Stimulated activated CD4-positive, alpha-beta T cell treated with anti-CD3 and anti-CD28 coated beads, Interleukin-12 subunit alpha, Interleukin-12 subunit beta, amount 100 ng/mL, for 48 hours (primary cell): ENCODE measurements around the gene TMC6.
A peak's percentile ranks its signal among the peaks of the same experiment; 100 is the strongest.

Experiments used
- DNase-seq, 3 donors: peaks; one replicate each; pipeline ENCODE4 v3.0.0-alpha.2; 2020; ENCODE audit warnings: low read depth in 2 of 3, low spot score in 1 of 3

Gene TMC6

DNA sequence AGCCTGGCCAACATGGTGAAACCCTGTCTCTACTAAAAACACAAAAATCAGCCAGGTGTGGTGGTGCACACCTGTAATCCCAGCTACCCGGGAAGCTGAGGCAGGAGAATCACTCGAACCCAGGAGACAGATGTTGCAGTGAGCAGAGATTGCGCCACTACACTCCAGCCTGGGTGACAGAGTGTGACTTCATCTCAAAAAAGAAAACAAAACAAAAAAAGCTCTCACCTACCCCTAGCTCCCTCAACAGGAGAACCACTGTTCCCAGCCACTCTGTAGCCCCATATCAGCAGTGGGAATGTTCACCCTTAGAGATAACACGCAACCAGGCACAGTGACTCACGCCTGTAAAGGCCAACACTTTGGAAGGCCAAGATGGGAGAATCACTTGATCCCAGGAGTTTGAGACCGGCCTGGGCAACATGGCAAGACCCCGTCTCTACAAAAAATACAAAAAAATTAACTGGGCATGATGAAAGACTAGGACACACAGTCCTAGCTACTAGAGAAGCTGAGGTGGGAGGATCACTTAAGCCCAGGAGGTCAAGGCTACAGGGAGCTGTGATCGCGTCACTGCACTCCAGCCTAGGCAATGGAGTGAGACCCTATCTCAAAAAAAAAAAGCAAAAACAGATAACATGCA, 7.4 kb upstream of the TMC6 start:
- no peak for DNase-seq

DNA sequence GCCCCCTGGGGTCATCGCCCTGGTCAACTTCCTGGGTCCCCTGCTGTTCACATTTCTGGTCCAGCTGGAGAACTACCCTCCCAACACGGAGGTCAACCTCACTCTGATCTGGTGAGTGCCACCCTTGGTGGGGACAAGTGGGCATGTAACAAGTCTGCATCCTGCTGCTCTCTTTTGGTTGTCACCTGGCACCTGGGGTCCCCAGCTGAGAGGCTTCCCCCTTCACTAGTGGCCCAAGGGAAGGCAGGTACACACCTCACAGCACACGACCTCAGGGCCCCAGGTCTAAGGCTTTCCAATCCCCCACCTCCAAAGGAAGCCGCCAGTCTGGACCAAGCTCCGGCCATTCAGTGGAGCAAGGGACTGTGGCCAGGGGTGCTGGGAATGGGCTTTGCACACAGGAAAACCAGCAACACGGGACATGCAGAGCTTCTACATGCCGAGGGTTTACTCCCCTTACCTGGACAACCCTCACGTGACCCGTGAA, 6.4 kb upstream of the TMC6 start:
- no peak for DNase-seq

DNA sequence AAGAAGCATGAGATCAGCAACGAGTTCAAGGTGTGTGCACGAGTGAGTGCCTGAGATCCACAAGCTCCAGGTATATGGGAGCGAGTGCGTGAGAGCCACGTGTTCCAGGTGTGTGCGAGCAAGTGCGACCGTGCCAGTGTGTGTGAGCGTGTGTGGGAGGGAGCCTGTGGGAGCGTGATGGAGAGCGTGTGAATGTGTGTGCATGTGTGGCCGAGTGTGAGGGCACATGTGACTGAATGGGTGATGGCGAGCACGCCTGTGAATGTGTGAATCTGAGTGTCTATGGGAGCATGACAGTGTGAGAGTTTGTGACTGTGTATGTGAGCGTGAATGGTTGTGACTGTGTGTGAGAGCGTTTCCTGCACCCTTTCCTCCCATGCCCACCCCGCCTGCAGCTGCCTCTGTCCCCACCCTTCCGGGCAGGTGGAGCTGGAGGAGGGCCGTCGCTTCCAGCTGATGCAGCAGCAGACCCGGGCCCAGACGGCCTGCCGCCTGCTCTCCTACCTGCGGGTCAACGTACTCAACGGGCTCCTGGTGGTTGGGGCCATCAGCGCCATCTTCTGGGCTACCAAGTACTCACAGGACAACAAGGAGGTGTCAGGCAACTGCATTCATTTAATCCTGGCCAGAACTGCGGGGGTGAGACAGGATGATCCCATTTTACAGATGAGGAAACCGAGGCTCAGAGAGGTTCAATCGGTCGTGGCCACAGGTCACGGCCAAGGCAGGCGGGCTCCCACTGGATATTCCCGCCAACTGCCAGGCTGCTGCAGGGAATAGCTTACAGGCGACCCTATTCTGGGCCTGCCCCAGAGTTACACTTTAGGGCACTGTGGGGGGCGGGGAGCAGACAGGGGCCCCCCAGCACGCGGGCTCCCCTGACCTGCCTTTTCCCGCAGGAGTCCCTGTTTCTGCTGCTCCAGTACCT, 5.7 kb upstream of the TMC6 start:
- peak; percentile 62 to 68 (median 64) for DNase-seq

DNA sequence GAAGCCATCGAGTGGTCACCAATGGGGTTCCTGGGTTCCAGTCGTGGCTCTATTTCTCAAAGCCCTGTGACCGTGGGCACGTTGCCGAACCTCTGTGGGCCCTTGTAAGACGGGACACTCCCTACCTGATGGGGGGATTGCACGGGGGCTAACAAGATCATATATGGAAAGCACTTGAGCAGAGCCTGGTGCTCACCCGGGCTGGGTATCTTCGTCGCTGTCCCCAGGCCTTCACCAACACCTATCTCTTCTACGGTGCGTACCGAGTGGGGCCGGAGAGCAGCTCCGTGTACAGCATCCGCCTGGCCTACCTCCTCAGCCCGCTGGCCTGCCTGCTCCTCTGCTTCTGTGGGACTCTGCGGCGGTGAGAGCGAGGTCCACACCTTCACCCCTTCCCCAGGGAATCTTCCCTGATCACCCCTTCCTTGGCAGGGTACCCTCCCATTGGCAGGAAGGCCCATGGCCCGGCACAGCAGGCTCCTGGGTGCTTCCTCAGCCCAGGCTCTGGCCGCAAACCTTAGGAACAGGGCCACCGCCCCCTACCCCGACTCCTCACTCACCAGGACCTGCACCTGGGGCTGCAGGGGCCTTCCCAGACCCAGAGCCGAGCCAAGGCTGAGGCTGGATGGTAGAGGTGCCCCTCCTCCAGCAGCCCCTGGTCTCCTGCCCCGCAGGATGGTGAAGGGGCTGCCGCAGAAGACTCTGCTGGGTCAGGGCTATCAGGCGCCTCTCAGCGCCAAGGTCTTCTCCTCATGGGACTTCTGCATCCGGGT, 4.8 kb upstream of the TMC6 start:
- DNase-seq, result no peak

DNA sequence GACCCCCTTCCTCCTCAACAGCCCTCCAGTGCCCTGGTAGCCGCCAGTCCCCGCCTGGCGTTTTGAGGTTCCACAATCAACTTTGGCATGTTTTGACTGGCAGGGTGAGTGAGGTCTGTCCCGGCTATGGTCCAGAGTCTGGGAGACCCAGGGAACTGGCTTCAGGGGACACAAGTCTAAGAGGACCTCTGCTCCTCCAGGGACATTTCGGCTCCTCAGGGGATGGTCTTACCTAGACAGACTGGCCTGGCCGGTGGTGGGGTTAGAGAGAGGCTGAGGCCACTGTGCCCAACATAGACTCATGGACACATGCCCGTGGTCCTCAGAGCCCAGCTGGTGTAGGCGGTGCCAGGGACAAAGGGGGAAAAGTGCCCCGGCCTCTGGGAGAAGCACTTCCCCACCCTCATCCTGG, 4.2 kb upstream of the TMC6 start:
- no peak for DNase-seq

DNA sequence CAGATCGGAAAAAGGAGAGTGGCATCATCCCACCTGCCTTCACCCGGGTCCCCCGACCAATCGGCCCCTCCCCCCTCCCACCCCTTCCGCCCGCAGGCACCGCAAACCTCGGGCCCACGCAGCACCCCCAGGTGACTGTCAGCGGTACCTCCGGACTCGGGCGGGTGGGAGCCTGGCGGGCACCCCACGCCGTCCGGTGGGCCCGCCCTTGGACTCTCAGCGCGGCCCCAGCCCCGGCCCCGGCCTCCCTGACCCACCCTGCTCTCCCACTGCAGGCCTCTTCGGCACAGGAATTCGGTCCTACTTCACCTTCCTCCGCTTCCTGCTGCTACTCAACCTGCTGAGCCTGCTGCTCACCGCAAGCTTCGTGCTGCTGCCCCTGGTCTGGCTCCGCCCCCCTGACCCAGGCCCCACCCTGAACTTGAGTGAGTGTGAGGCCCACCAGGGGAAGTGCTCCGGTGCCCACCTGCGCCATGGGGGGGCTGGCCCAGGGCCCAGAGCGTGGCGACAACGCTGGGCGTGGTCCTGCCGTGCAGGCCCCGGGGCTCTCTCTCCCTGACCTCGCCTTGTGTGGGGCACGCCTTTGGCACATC, 3.6 kb upstream of the TMC6 start:
- no peak for DNase-seq

DNA sequence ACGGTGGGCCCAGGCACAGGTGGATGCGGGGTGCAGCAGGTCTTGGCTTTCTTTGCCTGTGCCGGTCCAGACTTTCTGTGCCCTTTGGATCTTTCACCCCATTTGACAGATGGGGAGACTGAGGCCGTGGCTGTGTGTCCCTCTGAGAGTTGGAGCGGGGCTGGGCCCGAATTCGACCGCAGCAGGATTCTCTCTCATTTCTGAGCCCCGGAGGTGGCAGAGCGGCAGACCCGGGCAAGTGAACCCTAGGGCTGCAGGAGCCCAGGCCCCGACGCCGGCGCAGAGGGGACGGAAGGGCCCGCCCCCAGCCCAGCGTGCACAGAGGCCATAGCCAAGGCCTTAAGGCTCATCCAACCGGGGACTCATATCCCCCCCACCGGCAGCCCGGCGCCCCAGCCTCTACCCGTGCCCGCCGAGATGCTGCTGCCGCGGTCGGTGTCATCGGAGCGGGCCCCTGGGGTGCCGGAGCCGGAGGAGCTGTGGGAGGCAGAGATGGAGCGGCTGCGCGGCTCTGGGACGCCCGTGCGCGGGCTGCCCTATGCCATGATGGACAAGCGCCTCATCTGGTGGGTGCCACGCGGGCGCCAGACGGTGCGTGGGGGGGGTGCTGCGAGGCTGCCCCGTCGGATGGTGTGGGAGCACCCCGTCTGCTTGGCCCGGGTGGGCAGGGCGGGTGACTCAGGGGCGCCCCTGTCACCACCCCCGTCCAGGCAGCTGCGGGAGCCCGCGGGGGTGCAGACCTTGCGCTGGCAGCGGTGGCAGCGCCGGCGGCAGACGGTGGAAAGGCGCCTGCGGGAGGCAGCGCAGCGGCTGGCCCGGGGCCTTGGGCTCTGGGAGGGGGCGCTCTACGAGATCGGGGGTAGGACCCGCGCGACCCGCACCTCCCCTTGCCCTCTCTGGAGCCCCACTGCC, 2.9 kb upstream of the TMC6 start:
- no peak for DNase-seq

DNA sequence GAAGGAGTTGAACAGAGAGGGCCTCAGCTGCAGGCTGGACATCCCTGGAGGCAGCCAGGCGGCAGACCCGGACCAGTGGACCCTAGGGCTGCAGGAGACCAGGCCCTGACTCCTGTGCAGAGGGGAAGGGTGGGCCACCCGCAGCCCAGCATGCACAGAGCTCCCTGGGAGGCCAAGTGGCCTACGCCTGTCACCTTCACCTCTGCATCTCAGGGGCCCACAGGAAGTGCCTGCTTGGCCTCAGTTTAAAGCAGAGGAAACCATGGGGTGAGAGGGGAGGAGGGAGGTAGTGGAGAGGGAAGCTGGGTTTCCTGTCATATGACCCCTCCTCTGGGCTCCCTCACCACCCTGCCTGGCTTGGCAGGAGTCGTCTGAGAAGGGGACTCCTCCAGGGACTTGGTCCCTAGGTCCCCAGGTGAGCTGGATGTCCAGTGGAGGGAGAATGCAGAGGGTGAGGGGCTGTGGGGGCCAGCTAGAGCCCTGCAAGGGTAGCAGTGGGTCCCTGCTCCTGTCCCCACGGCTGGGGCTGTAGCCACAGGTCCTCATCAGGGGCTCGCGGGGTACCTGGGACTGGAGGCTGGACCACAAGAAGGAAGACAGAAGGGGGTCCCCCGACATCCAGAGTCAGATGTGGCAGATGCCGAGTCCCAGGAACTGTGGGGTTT, 2.0 kb upstream of the TMC6 start, which contains the start of gene TMC8:
Gene TMC8 (plus strand): TSS at position 335 of the 665 bp plus-strand sequence. CDS start 818 bp downstream, outside the sequence.
- peak in 2 of 3 donors; percentile 55 to 60 for DNase-seq

DNA sequence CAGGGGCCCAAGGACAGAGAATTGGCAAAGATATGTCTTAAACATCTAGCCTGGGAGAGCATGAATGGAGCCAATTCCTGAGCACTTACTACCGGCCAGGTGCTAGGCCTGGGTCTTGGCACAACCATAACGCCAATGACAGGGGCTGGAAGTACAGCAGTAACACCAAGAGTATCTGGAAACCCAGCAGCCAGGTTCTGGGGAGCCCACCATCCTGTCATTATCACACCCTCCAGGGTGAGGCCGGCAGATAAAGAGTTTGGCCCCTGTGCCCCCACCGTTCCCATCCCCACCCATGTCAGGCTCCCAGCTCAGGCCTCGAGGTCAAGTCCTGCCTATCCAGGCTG, 1.5 kb upstream of the TMC6 start:
- DNase-seq, result no peak

DNA sequence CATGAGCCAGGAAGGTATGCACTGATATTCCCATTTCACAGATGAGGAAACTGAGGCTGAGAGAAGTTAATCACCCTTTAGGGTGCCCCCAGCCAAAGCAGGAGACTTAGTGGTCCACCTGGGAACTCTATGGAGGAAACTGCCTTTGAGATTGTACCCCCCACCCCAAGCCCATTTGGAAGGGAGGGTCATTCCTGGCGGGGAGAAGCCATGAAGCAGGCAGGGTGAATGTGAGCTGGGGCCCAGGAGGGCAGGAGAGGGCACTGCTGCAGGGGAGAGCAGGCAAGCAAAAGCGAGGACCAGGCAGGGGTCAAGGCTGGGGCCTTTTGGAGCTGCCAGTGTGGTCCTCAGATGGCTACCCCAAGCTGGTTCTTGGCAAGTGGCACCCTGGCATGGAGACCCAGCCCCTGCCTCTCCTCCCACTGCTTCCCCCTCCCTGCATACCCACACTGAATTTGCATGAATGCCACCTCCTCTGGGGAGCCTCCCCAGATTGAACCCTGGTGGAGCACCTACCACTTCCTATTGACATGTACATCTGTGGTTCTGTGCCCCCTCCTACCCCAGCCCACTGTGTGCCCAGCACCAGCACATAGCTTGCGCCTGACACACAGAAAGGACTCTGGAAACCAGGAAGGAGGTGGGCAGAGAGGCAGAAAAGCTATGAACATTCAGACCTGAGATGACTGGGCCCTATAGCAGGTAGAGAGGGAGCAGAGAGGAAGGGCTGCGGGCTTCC, 965 bp upstream of the TMC6 start:
- no peak for DNase-seq

DNA sequence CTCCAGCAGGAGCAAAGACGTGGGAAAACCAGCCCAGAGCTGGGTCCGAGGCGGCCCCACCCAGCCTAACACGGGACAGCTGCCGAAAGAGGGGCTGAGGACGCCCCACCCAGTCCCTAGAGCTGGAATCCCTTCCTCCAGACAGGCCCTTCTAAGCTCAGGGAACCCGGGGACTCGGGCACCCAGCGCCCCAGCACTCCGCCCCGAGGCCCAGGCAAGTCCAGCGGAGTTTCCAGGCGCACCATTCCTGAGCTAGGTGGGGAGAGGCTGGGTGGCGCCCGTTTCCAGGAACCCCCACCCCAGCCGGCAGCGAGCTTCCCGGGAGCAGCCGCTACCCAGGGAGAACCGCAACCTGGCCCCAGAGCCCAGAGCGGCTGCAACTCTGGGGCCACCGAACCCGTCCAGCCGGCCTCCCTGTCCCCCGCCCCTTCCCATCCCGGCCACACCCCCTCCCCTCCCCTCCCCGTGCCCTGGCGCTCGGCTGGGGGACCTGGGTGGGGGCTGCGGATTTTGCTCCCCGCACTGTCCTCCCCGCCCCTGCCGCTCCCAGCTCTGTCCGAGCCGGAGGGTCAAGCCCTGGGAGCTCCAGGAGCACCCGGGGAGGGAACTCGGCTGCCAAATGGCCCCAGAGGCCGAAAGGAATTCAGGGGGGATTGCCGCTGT, 536 bp downstream of the TMC6 start:
- no peak for DNase-seq

DNA sequence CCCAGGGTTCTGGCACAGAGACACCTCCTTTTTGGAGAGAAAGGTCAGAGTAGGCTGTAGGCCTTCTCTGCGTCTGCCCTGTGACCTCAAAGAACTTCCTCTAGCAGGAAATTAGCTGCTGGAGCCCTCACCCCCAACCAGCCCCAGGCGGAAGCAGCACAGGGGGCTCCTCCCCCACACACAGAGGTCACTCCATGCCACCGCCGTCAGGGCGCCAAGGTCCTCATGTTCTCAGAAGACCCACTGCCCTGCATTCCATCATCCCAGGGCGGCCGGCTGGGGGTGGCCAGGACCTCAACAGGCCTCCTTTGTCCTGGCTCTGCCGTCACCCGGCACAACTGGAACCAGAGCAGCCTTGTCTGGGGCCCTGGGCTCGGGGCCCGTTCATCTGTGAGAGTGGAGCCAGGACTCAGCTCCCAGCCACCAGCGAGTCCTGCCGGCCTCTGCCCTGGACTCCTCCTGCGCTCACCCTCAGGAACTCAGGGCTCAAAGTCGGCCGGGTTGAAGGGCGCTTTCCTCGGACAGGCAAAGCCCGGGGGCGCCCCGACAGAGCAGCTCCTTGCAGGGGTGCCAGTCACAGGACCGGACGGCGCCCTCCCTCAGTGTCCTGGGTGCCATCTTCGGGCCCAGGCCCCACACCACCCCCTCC, 1.2 kb downstream of the TMC6 start:
- no peak for DNase-seq

DNA sequence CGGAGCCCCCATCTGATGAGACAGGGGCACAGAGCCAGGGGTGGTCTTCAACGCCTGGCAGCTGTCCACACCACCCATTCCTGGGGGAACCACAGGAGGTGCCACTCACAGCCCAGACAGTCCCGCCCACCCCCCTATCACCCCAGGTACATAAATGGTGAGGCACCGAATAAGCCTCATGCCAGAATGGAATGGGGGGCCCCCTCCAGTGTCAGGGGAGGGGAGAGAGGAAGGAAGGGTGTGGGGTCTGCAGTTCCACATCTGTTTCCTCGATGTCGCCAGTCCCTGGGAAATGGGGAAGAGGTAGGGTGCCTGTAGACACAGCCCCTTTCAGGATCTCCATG, 1.7 kb downstream of the TMC6 start:
- no peak for DNase-seq

DNA sequence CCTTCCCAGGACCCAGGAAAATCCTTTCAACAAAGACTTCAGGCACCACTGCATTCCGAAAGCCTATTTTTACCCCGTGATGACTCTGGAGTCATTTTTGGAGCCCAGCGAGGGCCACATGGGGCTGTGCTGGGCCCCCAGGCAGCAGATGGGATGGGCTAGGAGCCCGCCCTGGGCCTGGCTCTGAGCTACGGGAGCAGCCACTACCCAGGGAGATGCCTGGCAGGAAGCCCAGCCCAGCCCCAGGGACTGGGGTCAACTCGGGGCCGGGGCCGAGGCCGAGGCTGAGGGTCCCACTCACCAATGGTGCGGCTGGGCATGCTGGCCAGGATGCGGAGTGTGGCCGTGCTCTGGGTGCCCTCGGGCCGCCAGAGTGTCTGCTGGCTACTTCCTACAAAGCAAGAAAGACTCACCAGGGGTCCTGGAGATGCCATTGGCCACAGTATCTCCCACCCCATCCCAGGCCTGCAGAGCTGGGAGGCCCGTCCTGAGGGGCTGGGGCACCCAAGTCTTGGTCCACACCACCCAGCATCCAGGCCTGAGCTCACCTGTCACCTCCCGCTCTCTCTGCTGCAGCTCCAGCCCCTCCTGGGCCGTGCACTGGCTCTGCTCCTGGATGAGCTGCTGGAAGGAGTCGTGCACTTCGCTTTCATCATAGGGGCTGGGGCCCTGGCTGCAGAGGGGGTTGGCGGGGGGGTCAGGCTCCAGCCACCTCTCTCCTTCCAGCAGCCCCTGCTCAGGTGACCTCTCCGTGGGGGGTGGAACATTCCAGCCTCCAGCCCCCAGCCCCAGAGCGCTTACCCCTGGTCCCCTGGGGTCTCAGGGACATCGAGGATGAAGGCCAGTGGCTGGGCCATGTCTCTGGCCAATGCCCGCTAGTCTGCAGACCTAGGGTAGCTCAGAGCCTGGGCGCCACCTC, 2.3 kb downstream of the TMC6 start:
- no peak for DNase-seq

DNA sequence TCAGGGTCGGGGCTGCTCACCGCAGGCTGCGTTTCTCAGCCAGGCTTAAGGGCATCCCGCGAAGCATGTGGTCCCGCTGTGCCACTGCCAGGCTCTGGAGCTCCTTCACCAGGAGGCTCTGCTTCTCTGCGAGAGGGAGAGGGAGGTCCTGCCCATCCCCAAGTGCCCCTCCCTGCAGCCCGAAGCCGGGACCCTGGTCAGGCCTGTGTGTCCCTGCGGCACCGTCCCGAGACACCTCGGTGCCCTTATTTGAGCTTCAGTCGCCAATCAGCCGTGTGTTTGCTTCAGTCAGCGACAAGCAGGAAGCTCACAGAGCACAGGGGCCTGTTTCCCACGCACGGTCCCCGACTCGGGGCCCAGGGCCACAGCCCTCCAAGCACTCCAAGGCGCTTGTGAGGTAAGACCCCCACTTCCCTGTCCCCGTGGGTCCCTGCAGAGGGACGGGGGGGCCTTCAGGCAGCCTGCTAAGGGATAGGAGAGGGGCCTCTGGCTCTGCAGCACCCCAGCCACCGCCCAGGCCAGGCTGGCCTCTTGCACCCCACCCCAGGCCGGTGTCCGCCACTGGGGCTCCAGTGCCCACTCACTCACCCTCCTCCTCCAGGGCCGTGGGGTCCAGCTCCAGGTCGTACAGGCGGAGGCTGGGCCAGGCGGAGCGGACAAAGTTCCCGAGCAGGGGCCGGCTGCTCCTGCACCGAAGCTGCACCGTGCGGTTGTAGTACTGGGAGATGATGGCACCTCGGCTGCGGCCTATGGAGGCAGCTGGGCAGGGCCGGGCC, 3.2 kb downstream of the TMC6 start:
- no peak for DNase-seq

DNA sequence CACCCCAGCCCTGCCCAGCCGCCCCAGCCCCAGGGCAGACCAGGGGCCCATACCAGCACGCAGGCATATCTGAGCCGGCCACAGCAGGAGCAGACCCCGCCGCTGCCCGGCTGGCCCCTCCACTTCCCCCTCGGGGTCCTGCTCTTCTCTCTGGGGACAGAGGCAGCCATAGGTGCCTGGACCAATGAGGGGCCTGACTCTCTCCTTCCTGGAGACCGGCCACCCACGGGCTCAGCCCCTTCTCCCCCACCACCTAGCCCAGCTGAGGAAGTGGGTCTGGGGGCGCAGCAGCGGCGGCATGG, 3.8 kb downstream of the TMC6 start:
- no peak for DNase-seq
